Endometrial microvascular endothelial cells (primary cell): Measurements from ENCODE around the gene HES7. TPM values are rescaled to one million over a fixed set of nuclear protein-coding genes. Genes with fewer than 3 reads are reported as not detected.
"Not testable (repeated sequence)": the region's sequence is repeated elsewhere in the genome, so short reads cannot be mapped to it uniquely, and the experiment has no call there.

ENCODE experiments used
- in situ Hi-C: cut with HindIII; loops from 2 replicates; pipeline ENCODE4 v1.10.0; 2017; ENCODE audit warnings: low sequenced_read_pairs, low pct_unique_long_range_greater_than_20kb; ENCODE audit errors: inconsistent ontology term
- total RNA-seq: library from RNA; depleted of rRNA; stranded (reverse); fragments of >200 nt; gene quantifications from one replicate; pipeline ENCODE4 v1.2.3, GENCODE V29; 2015; ENCODE audit errors: inconsistent ontology term

Gene HES7
- total RNA-seq, result not detected

DNA sequence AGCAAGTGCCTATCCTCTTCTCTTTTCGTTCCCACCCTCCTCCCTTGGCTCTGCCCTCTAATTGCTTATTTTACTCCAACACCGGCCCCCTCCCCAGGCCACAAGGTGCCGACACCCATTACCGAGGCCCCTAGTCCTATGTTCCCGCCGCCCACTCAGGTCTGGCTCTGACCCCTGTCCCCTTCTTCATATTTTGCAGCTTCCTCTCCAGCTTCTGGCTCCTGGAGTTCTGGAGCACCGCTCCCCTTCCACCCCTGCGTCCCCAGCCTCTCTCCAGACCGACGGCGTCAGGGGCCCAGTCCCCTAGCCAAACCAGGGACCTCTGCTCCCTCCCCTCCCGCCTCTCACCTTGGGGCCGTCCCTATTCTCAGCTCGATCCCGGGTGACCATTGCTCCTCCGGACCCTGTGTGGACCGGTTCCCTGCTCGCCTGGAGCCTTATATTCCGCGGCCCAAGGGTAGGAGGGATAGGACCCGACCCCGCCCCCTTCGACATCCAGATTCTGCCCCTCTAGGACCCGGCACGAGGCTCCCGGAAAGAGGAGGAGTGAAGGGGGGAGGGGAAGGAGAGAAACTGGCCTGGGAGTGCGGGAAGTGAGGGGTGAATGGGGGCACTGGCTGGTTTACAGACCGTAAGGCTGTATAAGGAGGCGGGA lies at the start of gene HES7:
Gene HES7, minus strand, starts transcription at position 412 of the 655 bp plus-strand sequence. Its CDS starts 22 bp downstream, at position 390.
- in situ Hi-C loops, result no loop called here

DNA sequence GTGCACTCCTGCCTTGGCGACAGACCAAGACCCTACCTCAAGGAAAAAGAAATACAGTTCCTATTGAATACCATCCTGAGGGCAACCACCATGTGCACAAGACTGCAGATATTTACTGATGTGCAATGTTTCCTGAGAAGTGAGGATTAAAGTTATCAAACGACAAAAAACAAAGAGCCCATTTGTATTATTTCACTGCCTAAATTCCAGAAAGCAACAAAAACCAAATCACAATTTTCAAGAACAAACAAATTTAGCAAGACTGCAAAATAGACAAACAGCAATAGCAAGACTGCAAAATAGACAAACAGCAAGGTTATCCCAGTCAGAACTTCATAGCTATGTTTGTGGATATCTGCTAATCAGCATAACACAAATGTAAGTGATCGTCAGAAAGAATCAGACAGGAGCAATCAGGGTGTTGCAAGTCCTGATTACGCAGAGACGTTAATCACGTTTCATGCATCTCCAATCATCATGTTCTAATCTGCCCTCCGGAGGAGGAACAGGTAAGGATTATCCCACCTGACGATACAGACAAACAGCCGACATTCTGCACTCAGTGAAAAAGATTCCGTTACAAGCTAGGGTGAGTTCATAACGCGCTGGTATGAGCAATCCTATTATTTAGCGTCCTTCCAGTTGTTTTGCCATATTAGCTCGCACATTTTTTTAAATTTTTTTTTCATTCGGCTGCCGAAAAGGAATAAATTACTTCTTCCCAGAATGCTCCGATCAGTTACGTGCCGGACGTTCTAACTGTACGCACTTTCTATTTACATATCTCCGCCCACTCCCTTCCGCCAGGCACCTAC lies 49.4 kb upstream of the HES7 start:
- in situ Hi-C loops, result no loop called here

- in situ Hi-C loops, result not testable (repeated sequence)
Measured at GRCh38 chr17:8170186-8170585, 46.3 kb upstream of the HES7 start.

- in situ Hi-C loops, result no loop called here
Measured at GRCh38 chr17:8167526-8167925, 43.6 kb upstream of the HES7 start.

- in situ Hi-C loops, result no loop called here
Measured at GRCh38 chr17:8166731-8167130, 42.8 kb upstream of the HES7 start.

DNA sequence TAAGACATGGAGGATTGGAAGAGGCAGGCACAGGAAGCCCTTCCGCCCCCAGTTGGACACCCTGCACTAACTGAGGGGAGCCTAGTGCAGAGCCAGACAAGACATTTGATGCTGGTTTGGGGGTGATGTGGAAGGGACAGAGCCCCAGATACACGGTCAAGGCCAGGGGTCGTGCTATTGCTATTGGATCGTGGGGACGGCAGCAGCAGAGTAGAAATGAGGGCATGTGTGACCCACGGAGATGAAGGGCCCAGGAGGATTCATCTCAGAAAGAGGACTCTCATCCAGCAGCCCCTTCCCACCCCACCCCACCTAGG lies 40.9 kb upstream of the HES7 start:
- in situ Hi-C loops, result no loop called here

DNA sequence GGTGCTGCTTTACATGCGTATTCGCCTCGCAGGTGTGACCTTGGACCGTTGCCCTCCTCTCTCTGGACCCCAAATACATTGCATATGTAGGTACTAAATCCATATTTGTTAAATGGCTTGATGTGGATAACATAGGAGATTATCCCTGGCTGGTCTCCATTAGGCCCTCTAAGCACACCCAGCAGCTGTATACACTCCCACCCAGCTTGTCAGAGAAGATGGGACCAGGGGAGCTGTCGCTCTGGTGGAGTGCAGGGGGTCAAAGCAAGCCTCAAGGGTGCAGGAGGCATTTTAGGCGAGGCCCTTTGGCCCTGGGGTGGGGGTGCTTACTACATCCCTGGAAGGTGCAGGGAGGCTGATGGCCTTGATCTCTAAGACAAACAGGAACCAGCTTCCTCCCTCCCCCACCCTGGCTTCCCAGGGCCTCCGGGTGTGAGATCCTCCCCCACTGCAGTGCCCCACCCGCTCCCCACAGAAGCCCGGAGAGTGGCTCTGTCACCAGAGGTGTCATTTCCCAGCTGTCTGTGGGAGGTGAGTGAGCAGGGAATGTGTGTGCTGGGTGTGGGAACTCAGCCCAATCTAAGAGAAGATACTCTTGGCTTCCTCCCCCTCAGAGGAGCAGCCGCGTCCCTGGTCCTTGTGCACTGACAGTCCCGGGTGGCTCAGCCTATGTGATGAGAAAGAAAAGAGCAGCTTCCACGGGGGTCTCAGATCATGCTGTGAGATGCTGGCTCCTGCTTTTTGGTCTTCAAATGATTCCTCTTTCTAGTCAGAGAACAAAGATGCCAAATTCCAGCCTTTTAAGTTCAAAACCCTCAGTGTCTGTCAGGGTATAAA lies 40.3 kb upstream of the HES7 start:
- in situ Hi-C loops, result no loop called here

- in situ Hi-C loops, result no loop called here
Measured at GRCh38 chr17:8162997-8163977, 39.4 kb upstream of the HES7 start.

- in situ Hi-C loops, result no loop called here
Measured at GRCh38 chr17:8162233-8162996, 38.5 kb upstream of the HES7 start, which contains the start of gene VAMP2. Gene VAMP2, minus strand, starts transcription at chr17:8162948. Its CDS starts 69 bp downstream, at chr17:8162879.

GRCh38 chr17:8161289-8162232 lies 37.7 kb upstream of the HES7 start:
- in situ Hi-C loops, result no loop called here

GRCh38 chr17:8160741-8161221 lies 36.9 kb upstream of the HES7 start:
- in situ Hi-C loops, result no loop called here

- in situ Hi-C loops, result no loop called here
Measured at GRCh38 chr17:8160224-8160577, 36.3 kb upstream of the HES7 start.

GRCh38 chr17:8159459-8160223 lies 35.7 kb upstream of the HES7 start:
- in situ Hi-C loops, result no loop called here

GRCh38 chr17:8159032-8159400 lies 35.1 kb upstream of the HES7 start:
- in situ Hi-C loops, result no loop called here

DNA sequence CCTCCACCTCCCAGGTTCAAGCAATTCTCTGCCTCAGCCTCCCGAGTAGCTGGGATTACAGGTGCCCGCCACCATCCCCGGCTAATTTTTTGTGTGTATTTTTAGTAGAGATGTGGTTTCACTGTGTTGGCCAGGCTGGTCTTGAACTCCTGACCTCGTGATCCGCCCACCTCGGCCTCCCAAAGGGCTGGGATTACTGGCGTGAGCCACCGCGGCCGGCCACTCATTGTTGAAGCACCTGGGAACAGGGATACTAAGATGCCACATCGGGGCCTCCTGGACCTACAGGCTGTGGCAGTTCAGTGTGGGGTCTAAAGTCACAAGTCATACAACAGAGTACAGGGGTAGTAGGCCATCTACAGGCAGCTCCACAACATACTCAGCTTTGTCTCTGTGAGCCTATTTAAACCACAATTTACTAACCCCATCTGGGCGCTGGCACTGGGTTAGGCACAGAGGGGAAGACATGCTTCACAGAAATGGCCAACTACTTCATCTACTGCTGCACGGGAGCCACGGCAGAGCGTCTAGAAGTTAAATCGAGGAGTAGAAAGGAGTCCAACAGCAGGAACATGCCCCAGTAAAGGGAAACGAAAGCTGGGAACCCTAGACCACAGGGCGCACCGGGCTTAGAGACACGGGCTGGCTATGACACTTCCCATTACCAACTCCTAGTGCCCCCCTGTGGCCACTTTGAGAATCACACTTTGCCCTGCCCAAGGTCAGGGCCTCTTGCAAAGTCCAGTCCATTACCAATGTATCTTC lies 34.5 kb upstream of the HES7 start:
- in situ Hi-C loops, result no loop called here
